NCI-H1930 (cell line): ENCODE data around the gene PCDHGA2.
"Not testable (repeated sequence)": the region's sequence is repeated elsewhere in the genome, so short reads cannot be mapped to it uniquely, and the experiment has no call there.

Experiments used
- DNase-seq, 2 experiments: peaks; one replicate each; lab custom pipeline; 2025; lab: John Stamatoyannopoulos, UW

PCDHGA2 gene

DNA sequence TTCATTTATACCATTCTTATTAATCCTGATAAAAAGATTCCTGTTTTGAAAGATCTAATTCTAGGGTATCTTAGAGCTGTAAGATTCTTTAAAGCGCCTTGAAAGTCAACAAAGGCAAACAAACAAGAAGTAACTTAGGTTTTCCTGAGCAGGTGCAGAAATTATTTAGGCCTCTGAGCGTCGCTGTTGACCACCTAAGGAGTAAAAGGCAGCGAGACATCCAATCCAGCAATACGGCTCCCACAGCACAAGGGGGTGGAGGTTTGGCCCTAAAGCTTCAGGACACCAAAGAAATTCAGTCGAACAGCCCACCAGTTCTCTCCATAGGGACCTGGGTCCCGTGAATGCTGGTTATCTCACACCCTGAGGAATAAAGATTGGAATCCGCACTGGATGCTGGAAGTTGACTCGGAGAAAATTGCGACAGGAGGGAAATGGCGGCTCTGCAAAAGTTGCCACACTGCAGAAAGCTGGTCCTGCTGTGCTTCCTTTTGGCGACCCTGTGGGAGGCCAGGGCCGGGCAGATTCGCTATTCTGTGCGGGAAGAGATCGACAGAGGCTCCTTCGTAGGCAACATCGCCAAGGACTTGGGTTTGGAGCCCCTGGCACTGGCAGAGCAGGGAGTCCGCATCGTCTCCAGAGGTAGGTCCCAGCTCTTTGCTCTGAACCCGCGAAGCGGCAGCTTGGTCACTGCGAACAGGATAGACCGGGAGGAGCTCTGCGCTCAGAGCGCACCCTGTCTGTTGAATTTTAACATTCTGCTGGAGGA lies at the start of gene PCDHGA2:
PCDHGA2 (plus strand) TSS at position 223 of the 769 bp plus-strand sequence.
- DNase-seq = no peak

DNA sequence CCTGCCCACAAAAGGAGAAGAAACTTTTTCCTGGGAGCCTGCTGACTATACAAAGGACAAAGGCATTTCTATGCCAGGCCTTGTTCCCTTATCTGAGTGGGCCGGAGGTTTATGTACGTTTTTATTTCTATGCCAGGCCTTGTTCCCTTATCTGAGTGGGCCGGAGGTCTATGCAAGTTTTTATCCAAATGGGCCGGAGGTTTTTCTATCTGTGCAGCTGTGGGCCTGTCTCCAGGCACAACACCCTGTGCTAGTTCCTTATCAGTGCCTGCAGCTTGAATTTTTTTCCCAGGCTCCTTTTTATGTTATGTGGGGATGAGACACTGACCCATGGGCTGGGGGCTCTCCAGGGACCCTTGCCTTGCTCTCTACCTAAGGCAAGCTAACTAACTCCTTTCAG lies 40.2 kb upstream of the PCDHGA2 start:
- no peak for DNase-seq

DNA sequence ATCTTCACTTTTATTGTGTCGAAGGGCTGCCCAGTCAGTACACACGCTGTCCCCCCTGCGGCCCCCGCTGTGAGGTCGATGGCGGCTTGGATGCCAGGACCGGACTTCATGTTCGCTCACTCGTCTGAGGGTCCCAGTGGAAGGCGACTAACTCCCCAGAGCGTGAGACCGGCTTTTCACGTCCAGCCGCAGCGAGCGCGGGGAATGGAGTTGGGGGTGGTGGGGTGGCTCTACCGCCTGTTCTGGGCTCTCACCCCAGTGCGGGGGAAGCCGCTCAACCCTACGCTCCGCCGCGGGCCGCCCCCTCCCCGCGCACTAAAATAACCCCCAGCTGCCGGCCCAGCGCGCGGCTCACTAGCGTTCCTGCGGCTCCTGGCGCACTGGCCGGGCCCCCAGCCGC lies 34.8 kb upstream of the PCDHGA2 start, which contains the start of gene SLC25A2:
SLC25A2 (minus strand) TSS at position 294 of the 400 bp plus-strand sequence; CDS start at position 110, 184 bp downstream.
- no peak for DNase-seq

GRCh38 chr5:141306630-141307029 lies 31.9 kb upstream of the PCDHGA2 start:
- DNase-seq = no peak

DNA sequence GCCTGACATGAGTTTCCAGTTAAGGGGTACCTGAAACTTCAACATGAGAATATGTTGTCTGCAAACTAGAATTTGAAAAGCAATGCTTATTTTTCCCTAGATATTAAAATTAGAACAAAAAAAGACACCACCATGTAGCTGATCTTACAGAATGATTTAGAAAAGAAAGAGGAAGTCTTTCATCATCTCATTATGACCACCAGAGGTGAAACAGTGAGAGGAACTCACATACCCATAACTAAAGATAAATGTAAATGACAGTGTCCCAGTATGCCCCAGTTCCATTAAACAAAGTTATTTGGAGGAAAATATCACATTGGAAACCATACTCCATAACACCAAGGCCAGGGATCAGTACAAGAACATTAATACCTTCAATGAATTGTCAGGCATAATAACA lies 24.8 kb upstream of the PCDHGA2 start:
- DNase-seq = no peak

DNA sequence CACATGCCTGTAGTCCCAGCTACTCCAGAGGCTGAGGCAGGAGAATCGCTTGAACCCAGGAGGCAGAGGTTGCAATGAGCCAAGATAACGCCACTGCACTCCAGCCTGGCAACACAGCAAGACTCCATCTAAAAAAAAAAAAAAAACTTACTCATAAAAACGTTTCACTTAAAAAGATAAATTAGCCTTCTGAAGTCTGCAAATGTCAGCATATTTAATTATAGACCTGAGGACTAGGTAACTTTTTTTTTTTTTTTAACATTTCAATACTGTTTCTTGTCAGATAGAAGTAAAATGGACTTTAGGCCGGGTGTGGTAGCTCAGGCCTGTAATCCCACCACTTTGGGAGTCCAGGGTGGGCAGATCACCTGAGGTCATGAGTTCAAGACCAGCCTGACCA lies 21.6 kb upstream of the PCDHGA2 start:
- not testable (repeated sequence) for DNase-seq

DNA sequence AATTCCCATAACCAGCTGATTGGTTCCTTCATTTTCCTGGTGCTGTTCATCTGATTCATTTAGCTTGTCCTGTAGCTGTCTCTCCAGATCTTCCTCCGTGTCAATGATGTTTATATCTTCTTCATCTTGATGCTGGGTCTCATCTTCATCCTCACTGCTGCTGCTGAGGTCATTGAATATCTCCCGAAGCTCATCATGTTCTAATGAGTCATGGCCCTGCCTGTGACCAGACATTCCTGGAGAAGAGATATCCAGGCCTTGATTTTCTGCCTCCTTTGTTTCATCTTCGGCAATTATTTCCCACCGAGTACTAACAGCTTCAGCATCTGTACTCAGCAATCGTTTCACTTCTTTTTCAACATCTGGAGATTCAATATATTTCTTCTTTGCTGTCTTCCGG lies 19.4 kb upstream of the PCDHGA2 start:
- no peak for DNase-seq

GRCh38 chr5:141319699-141320098 lies 18.9 kb upstream of the PCDHGA2 start:
- no peak for DNase-seq

GRCh38 chr5:141320225-141321169 lies 18.1 kb upstream of the PCDHGA2 start, which contains the start of gene TAF7:
Gene TAF7, minus strand, starts transcription at chr5:141320784. Its CDS starts 740 bp downstream, at chr5:141320044.
- peak; percentile 69 to 87 for DNase-seq

DNA sequence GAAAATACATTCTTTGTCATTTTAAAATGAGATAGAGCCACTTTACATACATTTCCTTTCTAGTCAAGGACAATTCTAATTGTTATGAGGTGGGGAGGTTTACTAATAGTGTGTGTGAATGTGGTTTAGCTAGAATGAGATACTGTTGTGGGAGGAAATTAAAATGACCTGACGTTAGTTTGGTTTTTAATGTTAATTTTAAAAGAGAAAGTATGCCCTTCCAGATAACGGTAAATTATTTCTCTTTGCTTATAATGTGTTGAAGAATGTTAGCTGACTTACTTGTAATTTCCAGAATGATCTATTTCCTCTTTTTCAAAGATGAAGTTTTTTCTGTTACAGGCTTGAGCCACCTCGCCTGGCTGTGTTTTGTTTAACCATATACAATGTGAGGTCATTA lies 16.3 kb upstream of the PCDHGA2 start:
- no peak for DNase-seq

DNA sequence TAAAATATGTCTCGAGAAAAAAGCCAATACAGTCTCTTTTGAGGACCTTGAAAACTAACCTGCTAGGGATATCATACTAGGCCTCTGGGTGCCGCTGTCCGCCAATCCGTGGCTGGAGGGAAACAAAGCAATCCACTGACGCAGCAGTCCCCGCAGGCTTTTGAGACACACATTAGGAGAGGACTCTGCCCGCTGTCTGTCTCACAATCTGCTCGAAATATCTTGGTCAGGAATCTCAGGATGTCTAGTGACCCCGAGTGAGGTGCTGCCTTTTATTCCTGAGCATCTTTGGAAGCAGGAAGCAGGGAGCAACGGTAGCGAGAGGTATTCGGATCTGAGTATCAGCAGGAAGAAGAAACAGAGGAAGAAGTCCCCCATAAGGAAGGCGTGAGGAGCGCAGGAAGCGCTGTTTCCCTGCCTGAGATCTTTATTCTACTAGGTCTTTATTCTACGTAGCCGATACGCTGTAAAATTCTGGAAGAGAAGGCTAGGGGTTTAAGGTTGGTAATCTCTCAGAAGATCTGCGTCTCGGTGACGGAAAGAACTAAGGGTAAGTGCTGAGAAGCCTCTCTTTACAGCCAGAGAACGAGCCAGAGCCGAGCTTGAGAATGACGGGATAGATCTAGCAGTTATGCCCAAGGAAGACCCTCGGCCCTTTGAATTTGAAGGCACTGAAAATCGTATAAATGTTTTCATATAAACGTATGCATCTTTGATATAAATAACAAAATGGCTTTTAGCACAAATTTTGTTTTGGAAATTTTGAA lies 12.3 kb upstream of the PCDHGA2 start:
- DNase-seq = peak; percentile 21 to 61

DNA sequence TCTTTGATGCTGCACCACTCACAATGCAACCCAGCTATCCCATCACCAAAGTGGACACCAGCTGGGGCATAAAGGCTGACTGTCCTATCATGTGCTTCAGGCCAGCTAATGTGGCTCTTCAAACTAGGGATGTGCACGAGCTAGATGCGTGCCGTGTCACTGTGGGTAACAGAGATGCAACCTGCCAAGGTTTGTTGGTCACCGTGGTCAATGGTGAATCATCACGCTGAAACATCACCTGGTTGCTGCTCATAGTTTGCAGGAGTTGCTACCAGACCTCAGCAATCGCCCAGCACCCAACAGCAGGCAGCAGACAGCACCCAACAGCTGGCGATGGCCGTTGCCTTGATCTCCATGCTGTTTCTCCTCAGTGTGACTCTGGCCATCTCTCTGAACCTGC lies 10.3 kb upstream of the PCDHGA2 start:
- DNase-seq = no peak

GRCh38 chr5:141330299-141331080 lies 8.1 kb upstream of the PCDHGA2 start, which contains the start of gene PCDHGA1:
Gene PCDHGA1, plus strand, starts transcription at chr5:141330514.
- DNase-seq = no peak

GRCh38 chr5:141332571-141332970 lies 6.0 kb upstream of the PCDHGA2 start:
- DNase-seq = not testable (repeated sequence)

- not testable (repeated sequence) for DNase-seq
Observed at GRCh38 chr5:141340781-141341354, 2.3 kb downstream of the PCDHGA2 start.

GRCh38 chr5:141342773-141343172 lies 4.2 kb downstream of the PCDHGA2 start:
- DNase-seq = no peak

- no peak for DNase-seq
Observed at GRCh38 chr5:141343242-141343952, 4.8 kb downstream of the PCDHGA2 start, which contains the start of gene PCDHGA3. Gene PCDHGA3, plus strand, starts transcription at chr5:141343829. Its CDS starts 205 bp downstream, at chr5:141344034.

- DNase-seq = no peak
Observed at GRCh38 chr5:141343953-141344463, 5.4 kb downstream of the PCDHGA2 start.

- DNase-seq = no peak
Observed at GRCh38 chr5:141345327-141345726, 6.8 kb downstream of the PCDHGA2 start.

GRCh38 chr5:141346017-141346416 lies 7.5 kb downstream of the PCDHGA2 start:
- DNase-seq = not testable (repeated sequence)
